Keratinocyte (primary cell): ENCODE data around the gene SPATA13. TPM values are rescaled to one million over a fixed set of nuclear protein-coding genes. Genes with fewer than 3 reads are reported as not detected.

Experiments used
- DNase-seq: peaks from one replicate; pipeline ENCODE4 v3.0.0-alpha.2; 2011; ENCODE audit warnings: low read depth, missing footprints, low spot score
- FAIRE-seq: peaks from 2 replicates; lab custom pipeline; 2011; peaks lifted over from hg19 to GRCh38; lab: Jason Lieb, UNC
- H2AFZ ChIP-seq: 2 replicates; pipeline ENCODE4 v1.6.0; 2012; ENCODE audit warnings: low read length, control low read depth, inconsistent platforms; ENCODE audit not compliant: control insufficient read depth
- H3K27ac ChIP-seq: 2 replicates; pipeline ENCODE4 v1.5.1; 2011; ENCODE audit warnings: low read length; ENCODE audit not compliant: control insufficient read depth, insufficient read depth
- H3K27me3 ChIP-seq: 3 replicates; pipeline ENCODE4 v1.6.0; 2011; ENCODE audit warnings: low read length; ENCODE audit not compliant: control insufficient read depth, insufficient read depth; ENCODE audit errors: extremely low read depth
- H3K36me3 ChIP-seq, 2 experiments: 2 replicates in 1 of 2; 3 replicates in 1 of 2; pipeline ENCODE4 v1.5.1; 2011; ENCODE audit warnings: low read length in 2 of 2, mild to moderate bottlenecking in 1 of 2; ENCODE audit not compliant: control insufficient read depth in 2 of 2, insufficient read depth in 2 of 2; ENCODE audit errors: extremely low read depth in 1 of 2
- H3K4me1 ChIP-seq: 3 replicates; pipeline ENCODE4 v1.5.1; 2011; ENCODE audit warnings: low read length; ENCODE audit not compliant: control insufficient read depth, insufficient read depth; ENCODE audit errors: extremely low read depth
- H3K4me2 ChIP-seq: 3 replicates; pipeline ENCODE4 v1.6.0; 2011; ENCODE audit warnings: low read depth, low read length; ENCODE audit not compliant: control insufficient read depth, insufficient read depth; ENCODE audit errors: extremely low read depth
- H3K4me3 ChIP-seq, 3 experiments: fragments of 200-600 bp in 1 of 3; sonication (generic) in 1 of 3; 2 replicates in 2 of 3; 3 replicates in 1 of 3; pipeline ENCODE4 v1.5.1; 2011 to 2016; ENCODE audit warnings: low read length in 3 of 3, mild to moderate bottlenecking in 3 of 3, control low read depth in 2 of 3, inconsistent platforms in 1 of 3, low read depth in 1 of 3, mixed read lengths in 1 of 3, mixed run types in 1 of 3, moderate library complexity in 1 of 3; ENCODE audit not compliant: control insufficient read depth in 2 of 3, insufficient read depth in 2 of 3; ENCODE audit errors: extremely low read depth in 1 of 3
- H3K79me2 ChIP-seq: 2 replicates; pipeline ENCODE4 v1.6.0; 2012; ENCODE audit warnings: low read length; ENCODE audit not compliant: control insufficient read depth, insufficient read depth
- H3K9ac ChIP-seq: 3 replicates; pipeline ENCODE4 v1.6.0; 2011; ENCODE audit warnings: low read length; ENCODE audit not compliant: control insufficient read depth, insufficient read depth; ENCODE audit errors: extremely low read depth
- H3K9me1 ChIP-seq: 3 replicates; pipeline ENCODE4 v1.6.0; 2011; ENCODE audit warnings: low read length; ENCODE audit not compliant: control insufficient read depth, insufficient read depth; ENCODE audit errors: extremely low read depth
- H3K9me3 ChIP-seq: 2 replicates; pipeline ENCODE4 v1.5.1; 2012; ENCODE audit warnings: low read depth, low read length; ENCODE audit not compliant: control insufficient read depth
- H4K20me1 ChIP-seq: 3 replicates; pipeline ENCODE4 v1.6.0; 2011; ENCODE audit warnings: low read length; ENCODE audit not compliant: control insufficient read depth, insufficient read depth; ENCODE audit errors: extremely low read depth
- CTCF ChIP-seq, 3 experiments: IDR thresholded peaks in 1 of 3; conservative IDR thresholded peaks in 1 of 3; optimal IDR thresholded peaks in 1 of 3; 2 replicates in 2 of 3; 3 replicates in 1 of 3; pipeline versions ENCODE3 to v1.5.1; 2011; ENCODE audit warnings: low read length in 3 of 3, mild to moderate bottlenecking in 3 of 3, moderate library complexity in 2 of 3, control low read depth in 1 of 3, inconsistent platforms in 1 of 3; ENCODE audit not compliant: insufficient read depth in 2 of 3; ENCODE audit errors: extremely low read depth in 1 of 3
- EZH2 ChIP-seq: IDR thresholded peaks from one replicate; pipeline ENCODE4 v1.6.1; 2012; ENCODE audit warnings: inconsistent platforms, mild to moderate bottlenecking, low read length, moderate library complexity
- dilution Hi-C: fragments of 300-500 bp; cut with MboI; formaldehyde crosslinking; loops from one replicate; pipeline ENCODE4 v1.7.0; 2020; ENCODE audit warnings: low sequenced_read_pairs; ENCODE audit not compliant: extremely low pct_ligation_motif_present
- polyA plus RNA-seq, 5 experiments: library from polyadenylated mRNA; depleted of rRNA in 3 of 5; stranded (reverse) in 3 of 5; stranded (forward) in 1 of 5; unstranded in 1 of 5; fragments of >200 nt; gene quantifications; 1 replicate in 1 of 5; 2 replicates in 3 of 5; 3 replicates in 1 of 5; pipeline versions ENCODE4 v1.2.1 to v1.2.3, GENCODE V29; 2011 to 2012; ENCODE audit warnings: missing spikeins in 2 of 5, low read depth in 1 of 5, low replicate concordance in 1 of 5

SPATA13 gene
- polyA plus RNA-seq, 1 donor (not counting 4 experiments of a cell fraction or from before 2014, with no cell fraction given) = 1.2 TPM

DNA sequence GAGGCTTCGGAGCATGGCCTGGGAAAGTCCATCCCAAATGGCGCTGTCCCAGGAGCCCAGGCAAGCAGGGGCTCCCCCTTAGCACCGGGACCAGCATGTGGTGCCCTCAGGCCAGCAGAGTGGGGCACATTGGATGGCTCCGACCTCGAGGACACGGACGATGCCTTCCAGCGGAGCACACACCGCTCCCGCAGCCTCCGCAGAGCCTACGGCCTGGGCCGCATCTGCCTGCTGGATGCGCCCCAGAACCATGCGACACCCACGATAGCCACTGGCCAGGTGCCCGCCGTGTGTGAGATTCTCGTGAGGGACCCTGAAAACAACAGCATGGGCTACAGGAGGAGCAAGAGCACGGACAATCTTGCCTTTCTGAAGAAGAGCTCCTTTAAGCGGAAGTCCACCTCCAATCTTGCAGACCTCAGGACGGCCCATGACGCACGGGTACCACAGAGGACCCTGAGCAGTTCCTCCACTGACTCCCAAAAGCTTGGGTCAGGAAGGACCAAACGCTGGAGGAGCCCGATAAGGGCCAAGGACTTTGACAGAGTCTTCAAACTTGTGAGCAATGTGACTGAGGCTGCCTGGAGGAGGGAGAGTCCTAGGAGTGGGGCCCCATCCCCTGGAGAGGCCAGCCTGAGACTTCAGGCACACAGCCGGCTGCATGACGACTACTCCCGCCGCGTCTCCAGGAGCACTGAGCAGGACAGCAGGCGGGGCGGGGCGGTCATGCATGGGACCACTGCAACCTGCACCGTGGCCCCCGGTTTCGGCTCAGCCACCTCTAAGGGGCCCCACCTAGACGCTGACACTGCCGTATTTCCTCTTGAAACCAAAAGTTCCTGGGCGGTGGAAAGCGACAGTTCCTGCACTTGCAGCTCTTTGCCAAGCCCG lies 63.1 kb downstream of the SPATA13 start:
- no peaks in the 10 kb centered on the region for H3K36me3 ChIP-seq
- H3K79me2 ChIP-seq = no peaks in the 10 kb centered on the region

DNA sequence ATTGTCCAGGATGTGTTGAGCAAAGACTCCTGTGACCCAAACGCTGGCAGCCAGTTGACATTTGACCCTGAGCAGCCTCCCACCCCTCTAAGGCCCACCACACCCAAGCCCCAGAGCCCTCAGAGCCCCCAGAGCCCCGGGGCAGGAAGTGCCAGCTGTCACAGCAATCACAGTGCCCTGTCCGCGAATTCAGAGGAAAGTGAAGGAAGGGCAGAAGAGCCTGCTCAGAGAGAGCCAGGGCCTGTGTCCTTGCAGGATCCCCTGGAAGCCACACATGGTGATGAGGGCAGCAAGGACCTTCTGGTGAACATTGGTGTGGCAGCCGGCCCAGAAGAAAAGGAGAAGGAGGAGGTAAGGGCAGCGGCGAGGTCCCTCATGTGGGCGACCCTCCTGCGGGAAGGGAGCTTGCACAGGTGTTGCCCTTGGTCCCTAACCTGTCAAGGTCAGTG lies 63.7 kb downstream of the SPATA13 start:
- Histone ChIP-seq H3K4me3 (no peak overlapping the region), H3K36me3 (no peaks in the 10 kb centered on the region), H3K9me3 (no peaks in the 10 kb centered on the region), H3K9ac (no peak overlapping the region), H3K27me3 (no peaks in the 10 kb centered on the region), H3K79me2 (no peaks in the 10 kb centered on the region), H3K9me1 (no peaks in the 10 kb centered on the region), H3K4me1 (no peaks in the 10 kb centered on the region), H4K20me1 (no peaks in the 10 kb centered on the region), H2AFZ (no peak overlapping the region), H3K27ac (no peak overlapping the region), H3K4me2 (no peak overlapping the region)
- FAIRE-seq (no peak), DNase-seq (no peak)
- TF ChIP-seq EZH2 (no peak), CTCF (optimal IDR thresholded peaks at IDR 0.05 in 1 of 3, IDR thresholded peaks at IDR 0.05 in 1 of 3, conservative IDR thresholded peaks at IDR 0.05 in 1 of 3; ENCODE audit: extremely low read depth in 1 of 3, insufficient read depth in 2 of 3, low read length in 3 of 3) (no peak)
- dilution Hi-C loops = loop anchor here (25.0 kb wide), 1 partner anchor 187 kb away; no protein-coding TSS in a partner anchor

More for the DNA sequence above, 63.1 kb downstream of the SPATA13 start:
- H3K27me3 ChIP-seq = no peaks in the 10 kb centered on the region
- TF ChIP-seq EZH2 = no peak
- no peak for TF ChIP-seq CTCF (optimal IDR thresholded peaks at IDR 0.05 in 1 of 3, IDR thresholded peaks at IDR 0.05 in 1 of 3, conservative IDR thresholded peaks at IDR 0.05 in 1 of 3; ENCODE audit: extremely low read depth in 1 of 3, insufficient read depth in 2 of 3, low read length in 3 of 3)
- no peak for FAIRE-seq
- H3K4me2 ChIP-seq = no peak overlapping the region
- H3K9ac ChIP-seq = no peak overlapping the region
- dilution Hi-C loops = loop anchor here (25.0 kb wide), 1 partner anchor 186 kb away; no protein-coding TSS in a partner anchor
- no peak overlapping the region for H3K4me3 ChIP-seq
- H3K9me1 ChIP-seq = no peaks in the 10 kb centered on the region
- no peaks in the 10 kb centered on the region for H4K20me1 ChIP-seq
- DNase-seq = no peak
- no peaks in the 10 kb centered on the region for H3K4me1 ChIP-seq
- H2AFZ ChIP-seq = no peak overlapping the region
- H3K9me3 ChIP-seq = no peaks in the 10 kb centered on the region
- H3K27ac ChIP-seq = no peak overlapping the region
